ENCODE results near the gene ANTXR1. TPM values are rescaled to one million over a fixed set of nuclear protein-coding genes. Genes with fewer than 3 reads are reported as not detected.

The ANTXR1 gene
- total RNA-seq, 2 experiments from 2014 or later = 0.32 TPM; not detected in 1

GRCh38 chr2:69210385-69210784 lies 197.4 kb downstream of the ANTXR1 start:
- H3K27ac Mint-ChIP-seq = no peak overlapping the region

GRCh38 chr2:69211048-69211447 lies 198.1 kb downstream of the ANTXR1 start:
- Mint-ChIP-seq H3K4me1 (no peaks in the 10 kb centered on the region), H3K4me3 (no peak overlapping the region), H3K9me3 (ENCODE audit: low read depth) (peaks cover 2% of the 10 kb centered on the region), H3K27ac (no peak overlapping the region), H3K36me3 (ENCODE audit: low read depth) (no peaks in the 10 kb centered on the region), H3K27me3 (peaks cover 2% of the 10 kb centered on the region)
- CTCF ChIA-PET = no interaction called here
- POLR2A ChIA-PET = no interaction called here
- ATAC-seq = no peak
- intact Hi-C loops (cut with DNase I, micrococcal nuclease) = no loop called here
- no peak for DNase-seq

More at GRCh38 chr2:69210385-69210784, 197.4 kb downstream of the ANTXR1 start:
- peaks cover 2% of the 10 kb centered on the region for H3K9me3 Mint-ChIP-seq (ENCODE audit: low read depth)
- intact Hi-C loops (cut with DNase I, micrococcal nuclease) = no loop called here
- ChIA-PET POLR2A (no interaction called here), CTCF (no interaction called here)
- H3K27me3 Mint-ChIP-seq = peaks cover 2% of the 10 kb centered on the region
- ATAC-seq = no peak
- no peaks in the 10 kb centered on the region for H3K36me3 Mint-ChIP-seq (ENCODE audit: low read depth)
- no peaks in the 10 kb centered on the region for H3K4me1 Mint-ChIP-seq
- DNase-seq = no peak
- H3K4me3 Mint-ChIP-seq = no peak overlapping the region

- POLR2A ChIA-PET = interaction anchor here (0.6 kb wide), 1 partner anchor 986 kb away, joined by 3 read pairs; no protein-coding TSS in a partner anchor
- H3K9me3 Mint-ChIP-seq (ENCODE audit: low read depth) = peaks cover 2% of the 10 kb centered on the region
- DNase-seq (no peak), ATAC-seq (no peak)
- H3K36me3 Mint-ChIP-seq (ENCODE audit: low read depth) = no peaks in the 10 kb centered on the region
- H3K27ac Mint-ChIP-seq = no peak overlapping the region
- intact Hi-C loops (cut with DNase I, micrococcal nuclease) = no loop called here
- no peak overlapping the region for H3K4me3 Mint-ChIP-seq
- H3K4me1 Mint-ChIP-seq = no peaks in the 10 kb centered on the region
- H3K27me3 Mint-ChIP-seq = peaks cover 2% of the 10 kb centered on the region
- CTCF ChIA-PET = no interaction called here
Measured at GRCh38 chr2:69211686-69212085, 198.7 kb downstream of the ANTXR1 start.

- no peak for DNase-seq
- Mint-ChIP-seq H3K4me1 (no peaks in the 10 kb centered on the region), H3K9me3 (ENCODE audit: low read depth) (no peaks in the 10 kb centered on the region), H3K27me3 (no peaks in the 10 kb centered on the region), H3K36me3 (ENCODE audit: low read depth) (no peaks in the 10 kb centered on the region), H3K27ac (no peak overlapping the region), H3K4me3 (no peak overlapping the region)
- intact Hi-C loops (cut with DNase I, micrococcal nuclease) = no loop called here
- ATAC-seq = no peak
- ChIA-PET CTCF (interaction anchor here (0.8 kb wide), 1 partner anchor 10 kb away, joined by 3 read pairs; no protein-coding TSS in a partner anchor), POLR2A (interaction anchor here (0.6 kb wide), 1 partner anchor 987 kb away, joined by 3 read pairs; no protein-coding TSS in a partner anchor)
Measured at GRCh38 chr2:69212238-69213028, 199.5 kb downstream of the ANTXR1 start.

- no peak overlapping the region for H3K4me3 Mint-ChIP-seq
- H3K27ac Mint-ChIP-seq = no peak overlapping the region
- POLR2A ChIA-PET = no interaction called here
- no peaks in the 10 kb centered on the region for H3K27me3 Mint-ChIP-seq
- ATAC-seq (no peak), DNase-seq (no peak)
- intact Hi-C loops (cut with DNase I, micrococcal nuclease) = no loop called here
- no peaks in the 10 kb centered on the region for H3K36me3 Mint-ChIP-seq (ENCODE audit: low read depth)
- no peaks in the 10 kb centered on the region for H3K4me1 Mint-ChIP-seq
- CTCF ChIA-PET = interaction anchor here (0.8 kb wide), 1 partner anchor 11 kb away, joined by 3 read pairs; no protein-coding TSS in a partner anchor
- no peaks in the 10 kb centered on the region for H3K9me3 Mint-ChIP-seq (ENCODE audit: low read depth)
Measured at GRCh38 chr2:69213201-69213600, 200.2 kb downstream of the ANTXR1 start.

- H3K4me3 Mint-ChIP-seq = no peak overlapping the region
- POLR2A ChIA-PET = no interaction called here
- H3K36me3 Mint-ChIP-seq (ENCODE audit: low read depth) = no peaks in the 10 kb centered on the region
- intact Hi-C loops (cut with DNase I, micrococcal nuclease) = no loop called here
- CTCF ChIA-PET = no interaction called here
- no peaks in the 10 kb centered on the region for H3K27me3 Mint-ChIP-seq
- no peak overlapping the region for H3K27ac Mint-ChIP-seq
- no peak for DNase-seq
- H3K4me1 Mint-ChIP-seq = no peaks in the 10 kb centered on the region
- no peak for ATAC-seq
- H3K9me3 Mint-ChIP-seq (ENCODE audit: low read depth) = no peaks in the 10 kb centered on the region
Measured at GRCh38 chr2:69213782-69214181, 200.8 kb downstream of the ANTXR1 start.

- no peak overlapping the region for H3K27ac Mint-ChIP-seq
- POLR2A ChIA-PET = no interaction called here
Measured at GRCh38 chr2:69214898-69215297, 201.9 kb downstream of the ANTXR1 start.

GRCh38 chr2:69216535-69217332 lies 203.8 kb downstream of the ANTXR1 start:
- peaks cover 6% of the 10 kb centered on the region for H3K27me3 Mint-ChIP-seq
- no peak overlapping the region for H3K4me3 Mint-ChIP-seq
- no peak for DNase-seq
- no peaks in the 10 kb centered on the region for H3K9me3 Mint-ChIP-seq (ENCODE audit: low read depth)
- ChIA-PET POLR2A (no interaction called here), CTCF (no interaction called here)
- no peak overlapping the region for H3K27ac Mint-ChIP-seq
- ATAC-seq = no peak
- H3K4me1 Mint-ChIP-seq = no peaks in the 10 kb centered on the region
- H3K36me3 Mint-ChIP-seq (ENCODE audit: low read depth) = no peaks in the 10 kb centered on the region
- intact Hi-C loops (cut with DNase I, micrococcal nuclease) = no loop called here

More at GRCh38 chr2:69214898-69215297, 201.9 kb downstream of the ANTXR1 start:
- CTCF ChIA-PET = interaction anchor here (0.6 to 0.7 kb wide), 3 partner anchors 44 to 1412 kb away, joined by 3 read pairs; no protein-coding TSS in a partner anchor
- H3K4me3 Mint-ChIP-seq = no peak overlapping the region
- H3K36me3 Mint-ChIP-seq (ENCODE audit: low read depth) = no peaks in the 10 kb centered on the region
- ATAC-seq = no peak
- H3K9me3 Mint-ChIP-seq (ENCODE audit: low read depth) = no peaks in the 10 kb centered on the region
- no peak for DNase-seq
- H3K27me3 Mint-ChIP-seq = peaks cover 2% of the 10 kb centered on the region
- intact Hi-C loops (cut with DNase I, micrococcal nuclease) = no loop called here
- H3K4me1 Mint-ChIP-seq = no peaks in the 10 kb centered on the region

GRCh38 chr2:69217333-69218080 lies 204.5 kb downstream of the ANTXR1 start:
- H3K36me3 Mint-ChIP-seq (ENCODE audit: low read depth) = no peaks in the 10 kb centered on the region
- no peaks in the 10 kb centered on the region for H3K9me3 Mint-ChIP-seq (ENCODE audit: low read depth)
- DNase-seq (no peak), ATAC-seq (no peak)
- CTCF ChIA-PET = interaction anchor here (1.0 kb wide), 1 partner anchor 191 kb away, joined by 3 read pairs; no protein-coding TSS in a partner anchor
- POLR2A ChIA-PET = no interaction called here
- no peak overlapping the region for H3K27ac Mint-ChIP-seq
- H3K4me3 Mint-ChIP-seq = no peak overlapping the region
- peaks cover 8% of the 10 kb centered on the region for H3K27me3 Mint-ChIP-seq
- intact Hi-C loops (cut with DNase I, micrococcal nuclease) = no loop called here
- no peaks in the 10 kb centered on the region for H3K4me1 Mint-ChIP-seq

- H3K4me3 Mint-ChIP-seq = no peak overlapping the region
- ATAC-seq (no peak), DNase-seq (no peak)
- CTCF ChIA-PET = no interaction called here
- no peaks in the 10 kb centered on the region for H3K36me3 Mint-ChIP-seq (ENCODE audit: low read depth)
- POLR2A ChIA-PET = no interaction called here
- H3K4me1 Mint-ChIP-seq = no peaks in the 10 kb centered on the region
- intact Hi-C loops (cut with DNase I, micrococcal nuclease) = no loop called here
- peaks cover 9% of the 10 kb centered on the region for H3K27me3 Mint-ChIP-seq
- H3K9me3 Mint-ChIP-seq (ENCODE audit: low read depth) = no peaks in the 10 kb centered on the region
- no peak overlapping the region for H3K27ac Mint-ChIP-seq
Measured at GRCh38 chr2:69221512-69221911, 208.5 kb downstream of the ANTXR1 start.

GRCh38 chr2:69221960-69222751 lies 209.2 kb downstream of the ANTXR1 start:
- no peak for DNase-seq

More at GRCh38 chr2:69221960-69222751, 209.2 kb downstream of the ANTXR1 start:
- ChIA-PET POLR2A (no interaction called here), CTCF (no interaction called here)
- intact Hi-C loops (cut with DNase I, micrococcal nuclease) = no loop called here
- no peak for ATAC-seq
- no peaks in the 10 kb centered on the region for H3K4me1 Mint-ChIP-seq
- no peak overlapping the region for H3K4me3 Mint-ChIP-seq
- no peaks in the 10 kb centered on the region for H3K9me3 Mint-ChIP-seq (ENCODE audit: low read depth)
- H3K27ac Mint-ChIP-seq = no peak overlapping the region
- H3K27me3 Mint-ChIP-seq = peaks cover 9% of the 10 kb centered on the region
- H3K36me3 Mint-ChIP-seq (ENCODE audit: low read depth) = no peaks in the 10 kb centered on the region

Data from activated CD4-positive, alpha-beta T cell treated with anti-CD3 and anti-CD28 coated beads for 36 hours (primary cell).